HS-27A (cell line): ENCODE results near the gene SIRT2.
"Not testable (repeated sequence)": the region's sequence is repeated elsewhere in the genome, so short reads cannot be mapped to it uniquely, and the experiment has no call there.

ENCODE experiments used
- DNase-seq: peaks from one replicate; pipeline ENCODE4 v3.0.0-alpha.2; 2012; ENCODE audit warnings: low read depth, missing footprints

Gene SIRT2

DNA sequence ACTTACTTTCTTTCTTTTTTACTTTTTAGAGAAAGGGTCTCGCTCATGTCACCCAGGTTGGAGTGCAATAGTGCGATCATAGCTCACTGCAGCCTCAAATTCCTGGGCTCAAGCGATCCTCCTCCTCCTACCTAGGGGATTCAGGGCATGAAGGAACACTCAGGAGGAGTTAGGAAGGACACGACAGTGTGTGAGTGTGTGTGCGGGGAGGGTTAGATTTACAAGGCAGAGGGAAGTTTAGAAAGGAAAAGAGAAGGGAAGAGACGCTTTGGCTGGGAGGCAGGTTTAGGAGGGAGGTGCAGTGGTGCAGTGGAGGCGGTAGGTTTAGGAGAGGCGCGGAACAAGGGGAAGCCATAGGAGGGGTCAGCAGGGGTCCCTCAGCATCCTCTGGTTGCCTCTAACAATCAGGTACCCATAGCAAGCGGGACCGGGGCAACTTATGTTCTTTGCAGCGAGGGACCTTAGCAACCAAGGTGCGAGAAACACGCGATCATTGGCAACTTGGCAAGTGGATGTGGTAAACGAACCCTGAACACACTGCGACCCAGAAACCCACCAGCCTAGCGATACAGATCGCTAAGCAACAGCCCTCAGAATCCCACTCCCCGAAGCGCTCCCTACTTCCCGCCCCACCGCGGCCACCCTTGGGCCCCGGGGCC, 501 bp downstream of the SIRT2 start:
- no peak for DNase-seq

DNA sequence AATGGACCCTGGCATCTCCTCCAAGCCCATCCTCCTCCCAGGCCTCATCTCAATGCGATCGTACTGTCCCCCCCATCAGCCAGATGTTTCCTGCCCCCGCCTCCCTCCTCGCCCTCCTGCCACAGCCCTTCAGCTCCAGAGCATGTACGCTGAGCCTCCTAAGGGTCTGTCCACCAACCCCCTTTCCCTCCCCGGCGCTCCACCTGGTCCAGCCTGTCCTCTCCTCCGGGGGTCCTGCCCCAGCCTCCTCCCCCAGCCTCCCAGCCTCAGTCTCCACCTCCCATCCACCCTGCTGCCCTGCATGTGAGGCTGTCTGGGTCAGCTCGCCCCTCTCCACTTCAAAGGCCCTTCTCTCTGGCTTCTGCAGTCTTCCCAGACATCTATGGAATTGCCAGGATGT, 4.5 kb downstream of the SIRT2 start:
- no peak for DNase-seq

DNA sequence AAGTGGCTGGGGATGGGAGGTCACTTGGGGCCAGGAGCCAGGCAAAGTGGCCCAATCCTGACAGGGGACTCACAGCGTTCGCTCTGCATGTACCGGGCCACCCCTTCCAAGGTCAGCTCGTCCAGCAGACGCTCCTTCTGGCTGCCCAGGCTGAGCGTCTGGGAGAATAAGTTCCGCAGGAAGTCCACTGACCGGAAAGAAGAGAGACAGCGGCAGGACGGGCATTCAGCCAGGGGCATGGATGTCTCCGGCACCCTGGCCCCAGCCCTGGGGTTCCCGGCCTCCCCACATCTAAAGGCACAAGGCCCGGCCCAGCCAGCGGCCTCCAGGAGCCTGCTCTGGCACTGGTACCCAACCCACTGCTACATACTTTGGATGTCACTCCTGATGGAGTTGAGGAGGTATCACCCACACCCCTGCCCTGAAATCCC, 6.1 kb downstream of the SIRT2 start:
- no peak for DNase-seq

DNA sequence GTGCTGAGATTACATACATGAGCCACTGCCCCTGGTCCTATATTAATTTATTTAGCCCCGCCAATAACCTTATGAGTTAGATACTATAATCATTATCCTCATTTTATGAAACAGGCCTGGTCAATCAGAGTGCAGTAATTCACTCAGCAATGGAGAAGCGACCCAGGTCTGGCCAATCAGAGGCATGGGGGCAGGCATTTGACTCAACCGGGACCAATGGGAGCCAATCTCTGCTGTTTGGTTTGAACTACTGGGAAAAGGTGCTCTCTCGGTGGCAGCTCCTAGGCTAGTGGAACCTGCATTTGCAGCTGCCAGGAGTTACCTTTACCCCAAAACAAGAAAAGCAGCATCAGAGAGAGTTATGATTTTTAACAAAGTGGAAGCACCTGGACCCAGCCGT, 6.6 kb downstream of the SIRT2 start:
- DNase-seq = no peak

DNA sequence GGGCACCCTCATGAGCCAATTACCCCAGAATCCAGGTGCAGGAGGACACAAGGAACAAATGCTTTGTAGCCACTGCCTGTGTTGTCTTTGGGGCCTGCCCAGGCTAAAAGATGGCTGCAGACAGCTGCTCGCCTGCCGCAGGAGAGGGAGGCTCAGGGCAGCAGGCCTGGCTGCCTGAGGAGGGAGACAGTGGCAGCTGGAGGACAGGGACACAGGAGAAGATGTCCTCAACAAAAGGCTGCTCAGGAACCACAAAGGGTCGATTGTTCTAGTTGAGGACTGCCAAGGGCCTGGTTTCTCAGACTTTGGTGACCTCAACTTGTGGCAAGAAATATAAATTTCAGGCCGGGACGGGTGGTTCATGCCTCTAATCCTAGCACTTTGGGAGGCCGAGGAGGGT, 7.6 kb downstream of the SIRT2 start:
- DNase-seq = no peak

DNA sequence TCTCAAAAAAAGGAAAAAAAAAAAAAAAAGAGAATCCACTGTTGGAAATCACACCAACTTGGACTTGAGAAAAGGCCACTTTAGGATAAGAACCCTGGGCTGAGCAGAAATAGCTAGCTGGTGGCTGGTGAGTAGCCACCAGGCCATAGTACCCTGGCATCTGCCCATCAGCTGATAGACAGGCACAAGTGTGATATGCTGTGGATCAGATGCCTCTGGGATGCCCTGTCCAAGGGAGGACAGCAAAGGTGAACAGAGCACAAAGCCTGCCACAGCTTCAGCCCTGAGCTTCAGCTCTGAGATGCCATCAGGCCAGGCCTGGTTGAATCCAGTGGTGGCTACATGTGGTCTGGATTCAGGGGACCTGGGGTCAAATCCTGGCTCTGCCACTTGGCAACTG, 8.7 kb downstream of the SIRT2 start:
- DNase-seq = no peak

DNA sequence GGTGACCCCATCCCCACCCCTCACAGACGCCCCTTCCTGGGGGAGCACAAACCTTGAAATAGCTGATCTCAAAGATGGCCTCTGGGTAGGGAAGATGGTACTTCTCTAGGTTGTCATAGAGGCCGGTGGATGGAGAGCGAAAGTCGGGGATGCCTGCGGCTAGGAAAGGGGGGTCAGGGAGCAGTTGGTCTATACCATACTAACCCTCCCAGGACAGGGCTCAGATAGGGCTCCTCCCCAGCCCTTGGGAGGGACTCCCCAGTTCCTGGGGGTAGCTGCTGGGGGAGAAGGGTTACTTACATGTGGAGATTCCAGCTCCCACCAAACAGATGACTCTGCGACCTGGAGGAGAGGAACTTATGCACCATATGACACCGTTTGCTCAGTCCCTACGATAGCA, 9.6 kb downstream of the SIRT2 start:
- no peak for DNase-seq

DNA sequence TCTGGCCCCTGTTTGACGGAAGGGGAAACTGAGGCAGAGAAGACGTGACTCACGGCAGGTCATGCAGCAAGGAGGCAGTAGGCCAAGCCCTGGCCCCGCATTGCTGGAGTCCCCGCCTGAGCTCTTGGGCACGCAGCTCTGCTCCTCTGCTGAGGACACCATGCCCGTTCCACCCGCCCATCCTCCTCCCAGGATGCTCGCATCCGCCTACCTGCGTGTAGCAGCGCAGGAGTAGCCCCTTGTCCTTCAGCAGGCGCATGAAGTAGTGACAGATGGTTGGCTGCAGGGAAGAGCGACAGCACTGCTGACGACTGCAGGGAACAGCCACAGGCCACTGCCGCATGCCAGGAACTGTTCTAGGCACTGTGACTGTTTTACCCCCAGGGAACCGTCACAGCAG, 10.5 kb downstream of the SIRT2 start:
- DNase-seq = no peak

DNA sequence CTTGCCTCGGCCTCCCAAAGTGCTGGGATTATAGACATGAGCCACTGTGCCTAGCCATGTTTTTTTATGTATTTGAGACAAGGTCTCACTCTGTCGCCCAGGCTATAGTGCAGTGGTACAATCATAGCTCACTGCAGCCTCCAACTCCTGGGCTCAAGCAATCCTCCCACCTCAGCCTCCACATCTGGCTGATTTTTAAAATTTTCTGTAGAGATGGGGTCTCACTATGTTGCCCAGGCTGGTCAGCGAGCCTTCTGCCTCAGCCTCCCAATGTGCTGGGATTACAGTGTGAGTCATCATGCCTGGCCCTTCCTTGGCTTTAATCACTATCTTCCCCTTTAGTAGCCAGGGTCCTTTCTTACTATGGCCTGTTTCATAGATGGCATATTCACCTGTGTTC, 14.7 kb downstream of the SIRT2 start:
- DNase-seq = not testable (repeated sequence)

DNA sequence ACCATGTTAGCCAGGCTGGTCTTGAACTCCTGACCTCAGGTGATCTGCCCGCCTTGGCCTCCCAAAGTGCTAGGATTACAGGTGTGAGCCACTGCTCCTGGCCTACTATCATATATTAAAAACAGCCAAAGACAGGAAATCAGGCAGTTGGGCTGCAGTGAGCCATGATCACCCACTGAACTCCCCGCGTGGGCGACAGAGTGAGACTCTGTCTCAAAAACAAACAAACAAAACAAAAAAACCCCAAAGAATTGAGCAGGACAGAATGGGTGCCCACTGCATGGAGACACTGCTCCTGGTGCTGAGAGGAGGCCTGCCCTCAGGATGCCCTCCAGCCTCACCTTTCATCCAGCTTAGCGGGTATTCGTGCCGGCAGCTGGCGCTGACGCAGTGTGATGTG, 16.1 kb downstream of the SIRT2 start:
- no peak for DNase-seq

DNA sequence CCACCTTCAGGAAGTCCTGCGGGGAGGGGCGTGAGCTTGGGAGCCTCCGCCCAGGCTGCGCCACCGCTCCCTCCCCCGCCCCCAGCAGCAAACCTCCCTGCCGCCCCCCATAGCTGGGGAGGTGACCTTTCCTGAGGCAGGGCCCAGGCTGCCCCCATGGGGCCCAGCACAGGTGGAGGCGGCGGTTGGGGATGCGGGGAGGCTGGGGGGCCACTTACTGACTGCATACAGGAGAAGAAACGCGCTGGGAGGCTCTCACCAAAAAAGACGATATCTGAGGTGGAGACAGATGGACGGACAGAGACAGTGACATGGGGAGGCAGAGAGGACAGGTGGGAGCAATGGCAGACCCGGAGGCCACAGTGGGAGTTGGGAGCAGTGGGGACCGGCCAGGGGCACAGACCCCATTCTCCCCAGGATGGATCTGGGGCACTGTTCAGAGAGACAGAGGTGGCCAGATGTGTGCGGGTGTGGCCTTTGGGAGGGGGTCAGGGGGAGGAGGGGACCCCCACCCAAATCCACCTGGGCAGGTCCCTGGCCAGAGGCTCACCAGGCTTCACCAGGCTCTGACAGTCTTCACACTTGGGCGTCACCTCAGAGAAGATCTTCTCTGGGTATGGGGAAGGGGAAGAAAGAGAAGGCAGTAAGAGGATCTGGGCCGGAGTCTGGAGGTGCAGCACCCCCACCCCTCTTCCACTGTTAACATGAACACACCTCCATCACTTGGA, 18.4 kb downstream of the SIRT2 start:
- DNase-seq = no peak

DNA sequence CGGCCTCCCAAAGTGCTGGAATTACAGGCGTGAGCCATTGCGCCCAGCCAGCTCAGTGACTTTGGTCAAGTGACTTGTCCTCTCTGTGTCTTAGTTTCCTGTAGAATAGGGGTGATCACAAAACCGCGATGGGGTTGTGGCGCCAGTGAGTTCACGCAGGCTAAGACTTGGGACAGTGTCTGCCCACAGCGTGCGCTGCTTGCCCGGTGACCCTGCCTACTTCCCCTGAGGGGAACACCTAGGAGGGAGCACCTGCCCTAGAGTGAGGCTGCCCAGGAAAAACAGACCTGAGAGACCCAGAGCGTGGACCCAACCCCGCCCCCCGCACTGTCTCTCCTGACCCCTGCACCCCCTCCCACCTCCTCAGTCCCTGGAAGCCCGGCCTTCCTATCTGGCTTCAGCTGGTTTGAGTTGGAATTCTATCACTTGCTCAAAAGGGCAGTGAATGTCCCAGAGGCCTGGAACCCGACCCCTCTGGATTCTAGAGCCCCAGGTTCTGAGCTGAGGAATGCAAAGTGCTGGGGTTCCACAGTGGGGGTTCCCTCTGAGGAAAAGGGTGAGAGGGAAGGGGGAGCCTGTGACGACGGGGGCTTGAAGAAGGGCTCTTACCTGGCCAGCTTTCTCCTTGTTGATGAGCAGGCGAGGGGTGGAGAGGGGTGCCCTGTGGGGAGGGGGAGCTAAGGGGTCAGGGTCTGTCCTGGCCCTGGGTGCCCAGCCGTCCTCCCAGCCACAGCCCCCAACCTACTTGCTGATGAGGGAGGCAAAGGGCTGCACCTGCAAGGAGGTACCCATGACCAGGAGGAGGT, 19.1 kb downstream of the SIRT2 start:
- no peak for DNase-seq

DNA sequence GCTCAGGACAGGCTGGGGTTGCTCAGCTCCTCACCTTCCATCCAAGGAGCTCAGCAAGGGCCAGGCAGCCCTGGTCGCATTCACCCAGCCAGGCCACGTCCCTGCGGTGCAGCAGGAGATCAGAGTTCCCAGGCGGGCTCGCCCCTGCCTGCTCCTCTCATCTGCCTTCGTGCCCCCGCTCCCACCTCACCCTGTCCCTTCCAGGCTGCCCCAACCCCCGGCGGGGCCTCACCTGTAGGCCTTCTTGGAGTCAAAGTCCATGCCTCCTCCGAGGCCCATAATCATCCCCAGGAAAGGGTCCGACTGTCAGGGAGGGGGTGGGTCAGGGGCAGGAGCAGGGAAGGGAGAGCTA, 20.0 kb downstream of the SIRT2 start:
- DNase-seq = no peak

DNA sequence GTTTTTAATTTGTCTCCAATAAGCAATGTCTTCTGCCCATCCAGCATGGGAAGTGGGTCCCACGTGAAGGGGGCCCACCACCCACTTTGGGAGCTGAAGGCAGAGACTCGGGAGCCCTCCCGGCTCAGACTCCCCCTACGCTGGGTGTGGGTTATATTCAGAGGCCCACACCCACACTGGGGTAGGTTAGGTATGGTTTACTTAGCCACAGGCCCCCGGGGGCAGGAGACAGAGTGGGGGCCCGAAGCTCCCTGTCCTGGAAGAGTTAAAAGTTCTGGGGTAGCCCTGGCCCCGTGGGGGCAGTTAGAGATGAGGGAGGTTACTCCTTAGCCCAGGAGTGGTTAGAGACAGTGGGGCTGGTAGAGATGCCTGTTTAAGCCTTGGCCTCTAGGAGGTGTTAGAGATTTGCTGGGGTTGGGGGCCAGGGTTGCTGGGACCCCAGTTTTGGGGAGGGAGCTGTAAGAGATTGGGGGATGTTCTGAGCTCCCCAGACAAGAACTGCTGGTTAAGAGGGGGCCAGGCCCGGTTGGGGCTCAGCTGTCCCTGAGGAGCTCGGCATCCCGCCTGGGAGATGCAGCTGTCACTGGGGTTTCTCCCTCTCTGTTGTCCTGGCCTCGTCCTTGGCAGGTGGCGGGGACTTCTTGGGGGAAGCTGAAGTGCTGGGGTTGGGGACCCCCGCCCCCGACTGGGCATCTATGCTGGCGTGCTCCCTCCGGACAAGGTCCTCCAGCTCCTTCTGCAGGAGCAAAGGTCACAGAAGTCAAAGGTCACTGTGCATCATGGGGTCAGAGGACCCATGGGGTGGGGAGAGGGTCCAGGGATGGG, 20.6 kb downstream of the SIRT2 start:
- no peak for DNase-seq

DNA sequence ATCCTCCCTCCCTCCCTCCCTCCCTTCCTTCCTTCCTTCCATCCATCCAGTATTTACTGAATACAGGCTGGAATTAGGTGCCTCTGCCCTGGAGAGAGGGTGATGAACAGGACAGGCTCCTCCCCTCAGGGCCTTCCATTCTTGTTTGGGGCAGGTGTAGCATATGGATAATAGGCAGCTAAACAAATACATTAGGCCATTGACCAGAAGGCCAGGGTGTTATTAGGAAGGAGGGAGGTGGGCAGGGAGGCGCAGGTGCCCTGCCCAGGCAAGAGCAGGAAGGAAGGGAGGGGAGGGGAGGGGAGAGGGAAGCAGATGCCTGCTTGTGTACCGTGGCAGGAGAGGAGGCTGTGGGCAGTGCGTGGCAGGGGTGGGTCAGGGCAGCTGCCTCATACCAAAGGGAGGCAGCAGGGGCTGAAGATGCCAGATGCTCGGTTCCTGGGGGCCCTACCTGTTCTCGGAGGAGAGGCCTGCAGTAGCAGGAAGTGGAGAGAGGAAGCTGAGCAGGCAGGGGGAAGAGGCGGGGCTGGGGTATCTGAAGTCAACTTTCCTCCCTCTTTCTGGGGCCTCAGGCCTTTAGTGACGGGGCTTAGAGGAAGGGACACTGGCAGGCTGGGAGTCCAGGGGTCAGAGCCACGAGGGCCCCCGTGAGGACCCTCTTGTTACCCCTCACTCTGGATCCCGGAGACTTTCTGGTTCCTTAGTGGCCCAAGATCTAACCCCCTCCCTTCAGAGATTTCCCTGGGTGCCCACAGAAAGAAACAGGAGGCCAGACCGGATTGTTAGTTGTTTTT, 21.4 kb downstream of the SIRT2 start, which contains the start of gene RINL:
RINL (minus strand) TSS at position 495 of the 794 bp plus-strand sequence. CDS start 1,533 bp downstream, outside the sequence.
- DNase-seq = no peak

DNA sequence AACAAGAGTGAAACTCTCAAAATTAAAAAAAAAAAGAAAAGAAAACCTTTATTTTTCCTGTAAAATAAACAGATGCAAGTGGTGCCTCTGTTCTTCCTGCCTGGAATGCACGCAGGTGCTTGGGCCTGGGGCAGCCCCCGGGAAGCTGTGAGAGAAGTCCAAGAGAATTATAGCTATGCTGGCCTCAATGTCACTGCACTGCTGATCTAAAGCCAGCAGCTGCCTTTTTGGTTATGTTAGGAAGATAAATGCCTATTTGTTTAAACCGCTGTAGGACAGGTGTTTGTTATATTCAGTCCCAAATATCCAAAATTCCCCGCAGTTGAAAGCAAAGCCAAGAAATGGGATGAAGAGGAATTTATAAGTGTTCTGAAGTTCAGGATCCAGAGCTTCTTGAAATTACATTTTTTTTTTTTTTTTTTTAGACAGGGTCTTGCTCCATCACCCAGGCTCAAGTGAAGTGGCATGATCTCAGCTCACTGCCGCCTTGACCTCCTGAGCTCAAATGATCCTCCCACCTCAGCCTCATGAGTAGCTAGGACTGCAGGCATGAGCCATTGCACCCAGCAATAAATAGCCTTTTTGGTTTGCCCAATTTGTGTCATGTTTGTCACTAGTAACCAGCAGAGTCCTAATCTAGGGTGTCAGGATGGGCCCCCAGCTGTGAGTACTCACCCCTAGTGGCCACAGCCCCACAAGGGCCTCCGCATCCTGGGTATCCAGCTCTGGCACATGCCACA, 23.6 kb downstream of the SIRT2 start:
- no peak for DNase-seq

DNA sequence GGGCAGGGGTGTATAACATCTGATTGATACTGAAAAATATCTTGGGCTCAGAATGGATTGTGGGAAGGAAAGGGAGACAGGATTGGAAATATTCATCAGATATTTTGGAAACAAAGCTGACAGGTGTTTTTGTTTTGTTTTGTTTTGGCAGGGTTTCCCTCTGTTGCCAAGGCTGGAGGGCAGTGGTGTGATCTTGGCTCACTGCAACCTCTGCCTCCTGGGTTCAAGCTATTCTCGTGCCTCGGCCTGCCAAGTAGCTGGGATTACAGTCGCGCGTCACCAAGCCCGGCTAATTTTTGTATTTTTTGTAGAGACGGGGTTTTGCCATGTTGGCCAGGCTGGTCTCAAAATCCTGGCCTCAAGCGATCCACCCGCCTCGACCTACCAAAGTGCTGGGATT, 26.0 kb downstream of the SIRT2 start:
- DNase-seq = not testable (repeated sequence)

DNA sequence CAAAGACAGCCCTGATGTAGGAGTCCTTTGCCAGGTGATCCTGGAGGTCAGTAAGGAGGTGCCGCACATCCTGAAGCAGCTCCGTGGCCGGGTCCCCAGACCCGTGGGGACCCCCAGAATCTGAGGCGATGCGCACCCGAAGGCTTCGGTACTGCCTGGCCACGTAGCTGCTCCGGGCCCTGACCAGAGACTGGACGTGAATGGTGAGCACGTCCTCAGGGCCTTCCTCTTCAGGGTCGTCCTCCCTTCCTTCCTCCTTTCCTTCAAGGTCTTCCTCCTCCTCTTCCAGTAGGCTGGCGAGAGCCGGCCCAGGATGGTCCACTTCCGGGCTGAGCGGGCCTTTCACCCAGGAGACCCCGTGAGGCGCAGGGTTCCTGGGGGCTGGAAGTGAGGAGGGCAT, 28.8 kb downstream of the SIRT2 start:
- no peak for DNase-seq

DNA sequence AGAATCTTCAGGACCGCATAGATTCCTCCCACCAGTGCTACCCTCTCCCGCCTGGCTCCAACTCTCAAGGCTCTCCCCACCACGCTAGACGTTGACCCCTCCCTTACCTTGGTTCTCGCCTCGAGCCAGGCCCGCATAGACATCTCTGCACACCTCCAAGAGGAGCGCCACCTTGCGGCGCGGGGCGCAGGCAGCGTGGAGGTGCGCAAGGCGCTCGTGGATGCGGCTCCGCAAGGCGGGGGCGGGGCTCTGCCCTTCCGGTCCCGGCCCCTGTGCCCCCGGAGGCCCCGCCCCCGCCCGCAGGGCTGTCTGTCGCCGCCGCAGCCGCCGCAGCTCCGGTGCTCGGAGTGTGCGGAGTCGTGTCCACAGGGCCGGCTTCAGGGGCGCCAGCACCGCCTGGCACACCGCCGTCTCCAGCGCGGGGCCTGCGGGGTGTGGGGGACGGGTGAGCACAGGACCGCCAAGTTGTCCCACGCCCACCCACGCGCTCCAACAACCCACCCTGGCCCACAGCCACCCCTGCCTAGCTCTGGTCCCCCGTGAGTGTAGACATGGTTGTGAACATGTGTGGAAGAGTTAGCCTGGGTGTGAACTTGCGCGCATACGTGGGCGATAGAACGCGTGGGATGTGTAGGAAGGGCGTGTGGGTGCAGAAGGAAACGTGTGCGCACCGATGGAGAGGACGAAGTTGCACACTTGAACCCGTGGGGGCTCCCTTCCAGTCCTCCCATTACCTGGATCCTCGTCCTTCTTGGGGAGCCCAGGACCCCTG, 29.4 kb downstream of the SIRT2 start:
- no peak for DNase-seq
